Activated B cell treated with CpG ODN at 0.5 μM for 24 hours (primary cell): ENCODE measurements around the gene CAD. TPM values are rescaled to one million over a fixed set of nuclear protein-coding genes. Genes with fewer than 3 reads are reported as not detected.
"Not testable (repeated sequence)": the region's sequence is repeated elsewhere in the genome, so short reads cannot be mapped to it uniquely, and the experiment has no call there.

ENCODE experiments used
- ATAC-seq: fragments of 200-7000 bp; cut with Tn5 transposase; one replicate; pipeline ENCODE4 v1.10.0; 2021; ENCODE audit warnings: low read depth, mild to moderate bottlenecking, moderate library complexity
- CTCF ChIA-PET: fragments of 350-600 bp; sonication (Branson Sonifier 250); formaldehyde crosslinking; loops from one replicate; lab custom pipeline; 2021; ENCODE audit warnings: antibody characterized with exemption; lab: Charles Lee
- POLR2A ChIA-PET: fragments of 350-600 bp; sonication (Branson Sonifier 250); formaldehyde crosslinking; loops from one replicate; lab custom pipeline; 2021; ENCODE audit warnings: antibody characterized with exemption; lab: Charles Lee
- DNase-seq: peaks from one replicate; pipeline ENCODE4 v3.0.0; 2022
- H3K27ac Mint-ChIP-seq: one replicate; pipeline ENCODE4 v1.8.0; 2020; ENCODE audit warnings: mixed read lengths
- H3K27me3 Mint-ChIP-seq: one replicate; pipeline ENCODE4 v1.8.0; 2021; ENCODE audit warnings: mixed read lengths
- H3K36me3 Mint-ChIP-seq: one replicate; pipeline ENCODE4 v1.8.0; 2021; ENCODE audit warnings: low read depth, mixed read lengths
- H3K4me1 Mint-ChIP-seq: one replicate; pipeline ENCODE4 v1.8.0; 2021; ENCODE audit warnings: mixed read lengths
- H3K4me3 Mint-ChIP-seq: one replicate; pipeline ENCODE4 v1.8.0; 2020; ENCODE audit warnings: mild to moderate bottlenecking, mixed read lengths
- H3K9me3 Mint-ChIP-seq: one replicate; pipeline ENCODE4 v1.8.0; 2020; ENCODE audit warnings: mixed read lengths
- intact Hi-C: fragments of 100-400 bp; cut with micrococcal nuclease; formaldehyde crosslinking; loops from one replicate; pipeline ENCODE4 v1.15.1; 2024
- total RNA-seq: library from RNA; stranded (reverse); gene quantifications from 2 replicates; pipeline ENCODE4 v1.2.3, GENCODE V29; 2022
- TF ChIP-seq, protein P1 (sequence below): fragments of 200-600 bp; IDR thresholded peaks from one replicate; pipeline ENCODE4 v1.8.0; 2022; ENCODE audit warnings: antibody characterized with exemption, mild to moderate bottlenecking

Gene CAD
- total RNA-seq, 1 donor from 2014 or later, result 64.1 TPM

DNA sequence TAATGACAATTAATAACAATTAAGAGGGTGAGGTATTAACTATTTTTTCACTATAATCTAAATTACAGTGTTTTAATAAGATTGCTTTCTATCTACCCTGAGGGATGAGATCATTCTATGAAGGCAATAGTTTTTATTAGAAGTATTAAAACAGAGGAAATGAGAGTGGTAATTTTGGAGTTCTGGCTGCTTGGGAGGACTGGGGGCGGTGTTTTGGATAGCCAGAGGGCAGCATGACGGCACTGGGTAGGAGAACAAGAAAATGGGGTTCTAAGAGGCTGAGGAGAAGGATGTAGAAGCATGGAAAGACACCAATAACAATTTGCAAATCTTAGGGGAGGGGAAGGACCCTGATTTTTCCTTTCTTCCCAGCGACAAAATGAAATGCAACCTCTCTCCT is 53.0 kb downstream of the CAD start:
- Mint-ChIP-seq H3K27ac (no peak overlapping the region), H3K27me3 (peaks cover 17% of the 10 kb centered on the region), H3K4me1 (peaks cover 4% of the 10 kb centered on the region), H3K4me3 (no peak overlapping the region), H3K36me3 (no peaks in the 10 kb centered on the region), H3K9me3 (no peaks in the 10 kb centered on the region)
- DNase-seq, result no peak
- CTCF ChIA-PET, result interaction anchor here (0.9 to 2.1 kb wide), 2 partner anchors 9 to 308 kb away, joined by 4 to 11 read pairs; no protein-coding TSS in a partner anchor
- TF ChIP-seq, protein P1, sequence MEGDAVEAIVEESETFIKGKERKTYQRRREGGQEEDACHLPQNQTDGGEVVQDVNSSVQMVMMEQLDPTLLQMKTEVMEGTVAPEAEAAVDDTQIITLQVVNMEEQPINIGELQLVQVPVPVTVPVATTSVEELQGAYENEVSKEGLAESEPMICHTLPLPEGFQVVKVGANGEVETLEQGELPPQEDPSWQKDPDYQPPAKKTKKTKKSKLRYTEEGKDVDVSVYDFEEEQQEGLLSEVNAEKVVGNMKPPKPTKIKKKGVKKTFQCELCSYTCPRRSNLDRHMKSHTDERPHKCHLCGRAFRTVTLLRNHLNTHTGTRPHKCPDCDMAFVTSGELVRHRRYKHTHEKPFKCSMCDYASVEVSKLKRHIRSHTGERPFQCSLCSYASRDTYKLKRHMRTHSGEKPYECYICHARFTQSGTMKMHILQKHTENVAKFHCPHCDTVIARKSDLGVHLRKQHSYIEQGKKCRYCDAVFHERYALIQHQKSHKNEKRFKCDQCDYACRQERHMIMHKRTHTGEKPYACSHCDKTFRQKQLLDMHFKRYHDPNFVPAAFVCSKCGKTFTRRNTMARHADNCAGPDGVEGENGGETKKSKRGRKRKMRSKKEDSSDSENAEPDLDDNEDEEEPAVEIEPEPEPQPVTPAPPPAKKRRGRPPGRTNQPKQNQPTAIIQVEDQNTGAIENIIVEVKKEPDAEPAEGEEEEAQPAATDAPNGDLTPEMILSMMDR, result no peak
- POLR2A ChIA-PET, result no interaction called here
- intact Hi-C loops, result no loop called here
- ATAC-seq, result no peak

DNA sequence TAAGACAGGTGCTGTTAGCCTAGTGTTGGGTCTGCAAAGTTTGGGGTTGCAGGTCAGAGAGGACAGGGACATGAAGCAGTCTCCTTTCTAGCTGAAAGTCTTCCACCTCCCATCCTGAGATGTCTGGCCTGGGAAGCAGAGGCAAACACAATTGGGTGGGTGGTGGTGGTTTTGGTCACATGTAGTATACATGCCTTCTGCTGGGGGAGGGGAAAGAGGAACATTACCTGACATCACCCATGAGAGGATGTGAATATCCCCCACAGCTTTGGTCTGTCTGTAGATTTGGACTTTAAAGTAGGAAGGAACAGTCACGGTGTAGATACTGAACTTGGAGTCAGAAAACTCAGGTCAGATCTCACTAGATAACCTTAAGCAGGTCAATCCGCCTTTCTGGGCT is 53.5 kb downstream of the CAD start:
- no peaks in the 10 kb centered on the region for H3K4me1 Mint-ChIP-seq
- ATAC-seq (no peak), DNase-seq (no peak)
- H3K36me3 Mint-ChIP-seq, result no peaks in the 10 kb centered on the region
- ChIA-PET POLR2A (no interaction called here), CTCF (interaction anchor here (2.1 kb wide), 1 partner anchor 9 kb away, joined by 11 read pairs; no protein-coding TSS in a partner anchor)
- peaks cover 13% of the 10 kb centered on the region for H3K27me3 Mint-ChIP-seq
- H3K9me3 Mint-ChIP-seq, result no peaks in the 10 kb centered on the region
- H3K27ac Mint-ChIP-seq, result no peak overlapping the region
- intact Hi-C loops, result no loop called here
- TF ChIP-seq, protein P1, result no peak
- H3K4me3 Mint-ChIP-seq, result no peak overlapping the region

DNA sequence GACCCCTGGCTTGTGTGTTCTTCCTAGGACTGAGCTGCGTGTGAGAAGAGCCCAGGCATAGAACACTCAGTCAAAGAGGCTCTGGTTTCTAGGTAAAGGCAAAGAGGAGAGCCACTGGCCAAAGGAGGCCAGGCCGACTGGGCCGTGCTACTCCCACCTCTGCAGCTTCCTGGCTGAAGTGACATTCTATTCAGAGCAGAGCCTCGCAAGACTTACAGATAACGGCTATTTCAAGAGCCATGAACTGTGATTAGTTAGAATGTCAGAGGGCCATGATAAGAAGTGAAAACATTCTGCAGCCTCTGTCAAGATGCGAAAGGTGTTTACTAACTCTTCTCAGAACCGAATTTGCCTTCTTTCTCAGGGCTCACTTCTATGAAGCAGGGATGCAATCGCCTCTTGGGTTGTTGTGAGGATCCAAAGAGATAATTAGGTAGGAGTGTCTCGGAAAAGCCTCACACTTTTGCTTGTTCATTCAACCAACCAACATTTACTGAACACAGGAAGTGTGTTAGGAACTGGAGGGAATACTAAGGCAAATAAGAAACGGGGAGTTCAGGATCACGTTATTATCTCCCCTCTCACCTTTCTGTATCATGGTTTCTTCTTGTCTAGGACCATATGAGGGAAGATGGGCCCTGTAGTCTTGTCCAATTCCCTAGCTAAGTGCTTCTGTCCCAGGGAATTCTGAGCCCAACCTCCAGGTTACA is 54.6 kb downstream of the CAD start:
- DNase-seq (no peak), ATAC-seq (no peak)
- H3K36me3 Mint-ChIP-seq, result no peaks in the 10 kb centered on the region
- ChIA-PET CTCF (interaction anchor here (0.7 to 2.1 kb wide), 2 partner anchors 7 to 32 kb away, joined by 3 to 11 read pairs; no protein-coding TSS in a partner anchor), POLR2A (no interaction called here)
- no peaks in the 10 kb centered on the region for H3K4me1 Mint-ChIP-seq
- intact Hi-C loops, result no loop called here
- TF ChIP-seq, protein P1, result no peak
- H3K27me3 Mint-ChIP-seq, result peaks cover 12% of the 10 kb centered on the region
- no peak overlapping the region for H3K27ac Mint-ChIP-seq
- H3K4me3 Mint-ChIP-seq, result no peak overlapping the region
- no peaks in the 10 kb centered on the region for H3K9me3 Mint-ChIP-seq

DNA sequence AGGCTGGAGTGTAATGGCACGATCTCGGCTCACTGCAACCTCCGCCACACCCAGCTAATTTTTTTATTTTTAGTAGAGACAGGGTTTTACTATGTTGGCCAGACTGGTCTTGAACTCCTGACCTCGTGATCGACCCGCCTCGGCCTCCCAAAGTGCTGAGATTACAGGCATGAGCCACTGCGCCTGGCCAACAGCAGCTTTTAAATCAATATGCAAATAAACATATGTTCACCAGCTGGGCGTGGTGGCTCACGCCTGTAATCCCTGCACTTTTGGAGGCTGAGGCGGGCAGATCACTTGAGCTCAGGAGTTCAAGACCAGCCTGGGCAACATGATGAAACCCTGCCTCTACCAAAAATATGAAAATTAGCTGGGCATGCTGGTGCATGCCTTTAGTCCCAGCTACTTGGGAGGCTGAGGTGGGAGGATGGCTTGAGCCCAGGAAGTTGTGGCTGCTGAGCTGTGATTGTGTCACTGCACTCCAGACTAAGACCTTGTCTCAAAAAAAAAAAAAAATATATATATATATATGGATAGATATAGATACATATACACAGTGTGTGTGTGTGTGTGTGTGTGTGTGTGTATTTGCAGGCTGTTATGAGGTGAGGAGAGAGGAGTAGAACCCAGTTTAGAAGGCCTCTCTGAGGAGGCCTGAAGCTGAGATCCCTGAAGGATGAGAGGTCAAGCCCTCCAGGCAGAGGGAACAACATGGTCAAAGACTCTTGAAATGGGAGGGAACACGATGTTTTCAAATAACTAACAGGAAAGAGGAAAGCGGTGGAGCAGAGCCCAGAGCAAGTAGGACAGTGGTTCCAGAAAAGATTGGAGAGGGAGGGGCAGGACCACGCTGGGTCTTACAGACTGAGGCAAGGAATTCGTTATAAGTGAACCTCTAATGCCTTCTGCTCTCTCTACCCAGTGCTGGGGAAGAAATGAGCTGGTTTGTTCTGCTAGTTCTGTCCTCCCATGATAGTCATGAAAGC is 55.7 kb downstream of the CAD start:
- intact Hi-C loops, H3K4me1 Mint-ChIP-seq, H3K36me3 Mint-ChIP-seq, H3K9me3 Mint-ChIP-seq, ATAC-seq, DNase-seq, H3K27ac Mint-ChIP-seq, POLR2A ChIA-PET, H3K4me3 Mint-ChIP-seq: not testable (repeated sequence)
- peaks cover 16% of the 10 kb centered on the region for H3K27me3 Mint-ChIP-seq
- CTCF ChIA-PET, result interaction anchor here (0.7 kb wide), 1 partner anchor 31 kb away, joined by 3 read pairs; no protein-coding TSS in a partner anchor

DNA sequence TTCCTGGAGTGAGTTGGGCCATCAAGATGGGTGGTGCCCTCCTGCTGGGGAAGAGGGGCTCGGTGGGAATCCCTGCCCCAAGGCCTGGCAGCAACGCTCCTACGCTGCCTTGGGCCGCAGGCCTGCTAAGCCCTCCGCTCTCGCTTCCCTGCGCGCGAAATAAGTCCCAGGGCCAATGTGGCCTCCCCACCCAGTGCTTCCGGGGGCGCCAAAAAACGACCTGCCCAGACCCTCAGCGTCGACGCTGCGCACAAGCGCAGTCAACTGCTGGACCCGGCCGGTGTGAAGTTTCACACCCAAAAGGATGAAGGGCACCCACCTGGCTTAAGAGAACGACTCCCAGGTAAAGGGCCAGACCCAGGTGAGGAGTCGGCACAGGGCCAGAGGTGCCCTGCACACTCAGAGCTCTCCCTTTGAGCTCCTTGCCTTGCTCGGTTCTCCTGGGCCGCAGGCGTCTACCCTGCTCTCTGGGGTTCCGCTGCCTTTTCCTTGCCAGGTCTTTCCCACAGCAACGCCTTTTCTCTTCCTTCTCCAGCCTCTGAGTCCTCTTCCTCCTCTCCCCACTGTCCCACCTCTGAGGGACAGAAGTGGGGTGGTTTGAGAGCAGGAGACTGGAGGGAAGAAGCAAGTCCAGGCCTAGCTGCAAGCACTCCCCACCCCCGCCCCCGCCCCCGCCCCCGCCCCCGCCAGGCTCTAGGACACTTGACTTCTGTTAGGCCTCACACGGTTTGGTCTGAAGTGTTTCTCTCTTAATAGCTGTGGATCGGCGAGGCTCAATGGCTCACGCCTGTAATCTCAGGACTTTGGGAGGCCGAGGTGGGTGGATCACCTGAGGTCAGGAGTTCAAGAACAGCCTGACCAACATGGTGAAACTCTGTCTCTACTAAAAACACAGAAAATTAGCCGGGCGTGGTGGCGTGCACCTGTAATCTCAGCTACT is 58.3 kb downstream of the CAD start, which contains the start of gene DNAJC5G:
TSS of gene DNAJC5G (plus strand) at position 223 of the 940 bp plus-strand sequence. CDS start 1,296 bp downstream, outside the sequence.
- CTCF ChIA-PET, result no interaction called here
- Mint-ChIP-seq H3K36me3 (no peaks in the 10 kb centered on the region), H3K4me3 (no peak within 1 kb of the TSS), H3K27me3 (peaks cover 10% of the 10 kb centered on the region), H3K9me3 (no peaks in the 10 kb centered on the region), H3K27ac (no peak within 1 kb of the TSS), H3K4me1 (peaks cover 5% of the 10 kb centered on the region)
- DNase-seq (no peak), ATAC-seq (no peak)
- POLR2A ChIA-PET, result no interaction called here
- TF ChIP-seq, protein P1, result no peak
- intact Hi-C loops, result no loop called here
